K562 (cell line): ENCODE measurements around the gene PPIH. TPM values are rescaled to one million over a fixed set of nuclear protein-coding genes. Genes with fewer than 3 reads are reported as not detected.

ENCODE experiments used
- CBX1 ChIP-seq: sonication (generic); IDR thresholded peaks from 2 replicates; pipeline ENCODE4 v1.6.1; 2016; ENCODE audit warnings: antibody characterized with exemption, low read depth, mild to moderate bottlenecking
- FUS ChIP-seq: fragments of 200-400 bp; formaldehyde crosslinking; optimal IDR thresholded peaks from 2 replicates; pipeline ENCODE3; 2017; ENCODE audit warnings: low read depth, low read length
- GABPB2 ChIP-seq: fragments of 250-450 bp; sonication (Bioruptor Pico); conservative IDR thresholded peaks from 2 replicates; pipeline ENCODE4 v1.5.1; 2021; ENCODE audit warnings: mild to moderate bottlenecking
- JUN ChIP-seq, 2 experiments: sonication (generic) in 1 of 2; formaldehyde crosslinking in 1 of 2; IDR thresholded peaks; 2 replicates each; pipeline versions ENCODE4 v1.6.1 to v1.8.0; 2012 to 2022; ENCODE audit warnings: borderline replicate concordance in 2 of 2, mild to moderate bottlenecking in 2 of 2, improper control_type of control experiment in 1 of 2, low read depth in 1 of 2, low read length in 1 of 2, missing genetic modification reagents in 1 of 2
- KLF10 ChIP-seq: fragments of 250-450 bp; sonication (Bioruptor Pico); IDR thresholded peaks from 2 replicates; pipeline ENCODE4 v1.6.1; 2021; ENCODE audit warnings: matching md5 sums
- MEF2A ChIP-seq: IDR thresholded peaks from 2 replicates; pipeline ENCODE4 v1.6.1; 2011; ENCODE audit warnings: low read depth, mild to moderate bottlenecking, low read length, moderate library complexity; ENCODE audit not compliant: control insufficient read depth
- MTA2 ChIP-seq: fragments of 450-650 bp; IDR thresholded peaks from 2 replicates; pipeline ENCODE4 v1.6.1; 2016; ENCODE audit warnings: low read depth
- NCOA1 ChIP-seq: fragments of 450-650 bp; IDR thresholded peaks from 2 replicates; pipeline ENCODE4 v1.6.1; 2016; ENCODE audit warnings: low read depth
- NFE2L1 ChIP-seq: fragments of 450-650 bp; IDR thresholded peaks from 2 replicates; pipeline ENCODE4 v1.6.1; 2016; ENCODE audit warnings: missing genetic modification characterization, low read depth, mild to moderate bottlenecking, missing compliant biosample characterization, moderate library complexity, borderline replicate concordance
- NFXL1 ChIP-seq: fragments of 450-650 bp; formaldehyde crosslinking; IDR thresholded peaks from 2 replicates; pipeline ENCODE4 v1.4.0; 2021; ENCODE audit warnings: mild to moderate bottlenecking
- NRF1 ChIP-seq, 2 experiments: fragments of 450-650 bp; IDR thresholded peaks in 1 of 2; conservative IDR thresholded peaks in 1 of 2; 2 replicates each; pipeline ENCODE4 v1.6.1; 2014; ENCODE audit warnings: mild to moderate bottlenecking in 2 of 2
- POLR3A ChIP-seq: IDR thresholded peaks from 2 replicates; pipeline ENCODE4 v1.6.1; 2011; ENCODE audit warnings: borderline replicate concordance, mild to moderate bottlenecking, moderate library complexity; ENCODE audit not compliant: insufficient read length, insufficient read depth; ENCODE audit errors: extremely low read depth
- RB1 ChIP-seq: fragments of 450-650 bp; IDR thresholded peaks from 2 replicates; pipeline ENCODE4 v1.6.1; 2017; ENCODE audit warnings: low read depth, mild to moderate bottlenecking
- RBFOX2 ChIP-seq: fragments of 200-400 bp; formaldehyde crosslinking; IDR thresholded peaks from 2 replicates; pipeline ENCODE4 v1.6.1; 2017; ENCODE audit warnings: low read depth, mild to moderate bottlenecking, low read length, moderate library complexity
- RBM39 ChIP-seq: fragments of 200-400 bp; formaldehyde crosslinking; optimal IDR thresholded peaks from 2 replicates; pipeline ENCODE3; 2018; ENCODE audit warnings: low read depth, low read length
- SPI1 ChIP-seq: IDR thresholded peaks from 2 replicates; pipeline ENCODE4 v1.6.1; 2011; ENCODE audit warnings: low read depth, low read length, control low read depth, borderline replicate concordance
- SREBF2 ChIP-seq: sonication (generic); formaldehyde crosslinking; IDR thresholded peaks from 2 replicates; pipeline ENCODE4 v1.4.0; 2020; ENCODE audit warnings: mild to moderate bottlenecking, missing genetic modification reagents
- ZBTB12 ChIP-seq: fragments of 250-450 bp; sonication (Bioruptor Pico); IDR thresholded peaks from 2 replicates; pipeline ENCODE4 v1.4.0; 2020
- ZNF586 ChIP-seq: fragments of 450-650 bp; formaldehyde crosslinking; conservative IDR thresholded peaks from 2 replicates; pipeline ENCODE4 v1.4.0; 2020; ENCODE audit warnings: mild to moderate bottlenecking, moderate library complexity
- polyA plus RNA-seq, 8 experiments: library from polyadenylated mRNA; depleted of rRNA in 4 of 8; stranded (reverse) in 5 of 8; unstranded in 3 of 8; fragments of >200 nt; fragmentation: Nextera tagmentation in 2 of 8; fragmentation: Illumina TruSeq in 1 of 8; extraction: Ambion mirVana in 2 of 8; extraction: Trizol in 1 of 8; gene quantifications; 2 replicates each; pipeline versions ENCODE4 v1.2.1 to v1.2.3, GENCODE V29; 2011 to 2014; ENCODE audit warnings: inconsistent platforms in 1 of 8, missing spikeins in 1 of 8
- total RNA-seq, 7 experiments: library from RNA; depleted of rRNA in 6 of 7; stranded (reverse); fragments of >200 nt in 6 of 7; fragmentation: Illumina TruSeq in 2 of 7; extraction: Trizol in 2 of 7; gene quantifications; 2 replicates each; pipeline versions ENCODE4 v1.2.1 to v1.2.3, GENCODE V29; 2011 to 2021; ENCODE audit warnings: low replicate concordance in 1 of 7
- TF ChIP-seq, protein P1 (sequence below), 2 experiments: IDR thresholded peaks; 2 replicates each; pipeline ENCODE4 v1.6.1; 2011; ENCODE audit warnings: borderline replicate concordance in 1 of 2, control low read depth in 1 of 2, low read depth in 1 of 2, low read length in 1 of 2, mild to moderate bottlenecking in 1 of 2, mixed read lengths in 1 of 2, moderate library complexity in 1 of 2; ENCODE audit not compliant: insufficient read depth in 1 of 2, insufficient read length in 1 of 2, poor library complexity in 1 of 2, severe bottlenecking in 1 of 2; ENCODE audit errors: extremely low read depth in 1 of 2

The PPIH gene
- total and polyA plus RNA-seq, 9 of the 15 experiments (the other 6 are each of a cell fraction or from before 2014, with no cell fraction given) = 197 to 470 (median 277) TPM

DNA sequence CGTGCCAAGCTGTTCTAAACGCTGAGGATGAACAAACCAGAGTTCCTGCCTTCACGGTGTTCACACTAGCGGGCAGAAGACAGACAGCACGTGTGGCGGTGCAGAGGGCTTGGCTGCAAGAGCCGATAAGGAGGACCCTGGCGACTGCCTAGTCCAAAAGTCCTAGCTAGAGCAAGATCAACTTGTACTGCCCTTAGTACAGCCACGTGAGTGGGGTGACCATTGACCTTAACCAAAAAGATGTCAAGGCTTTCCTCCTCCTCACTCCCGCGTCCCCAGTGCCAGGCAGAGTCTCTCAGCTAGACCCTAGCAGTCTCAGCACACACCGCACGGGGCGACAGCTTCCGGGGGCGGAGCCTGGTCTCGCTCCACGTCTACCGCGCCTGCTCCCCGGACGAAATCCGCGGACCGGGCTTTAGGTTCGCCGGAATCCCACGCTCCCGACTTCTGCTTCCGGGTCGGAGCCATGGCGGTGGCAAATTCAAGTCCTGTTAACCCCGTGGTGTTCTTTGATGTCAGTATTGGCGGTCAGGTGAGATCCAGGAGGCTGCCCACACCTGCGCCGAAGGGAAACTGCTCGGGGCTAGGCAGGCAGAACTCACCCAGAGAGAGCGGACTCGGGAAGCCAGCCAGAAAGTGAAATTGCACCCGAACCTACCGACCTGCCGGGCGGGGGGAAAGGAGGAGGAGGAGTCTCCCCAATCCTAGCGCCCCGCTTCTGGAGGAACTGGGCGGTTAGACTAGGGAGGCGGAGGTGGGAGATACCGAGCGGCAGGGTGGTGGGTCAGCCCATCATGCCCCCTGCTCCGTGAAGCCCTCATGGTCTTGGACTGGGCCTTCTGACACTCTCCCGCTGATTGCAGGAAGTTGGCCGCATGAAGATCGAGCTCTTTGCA, at the start of gene PPIH (continued):
- no peak for TF ChIP-seq POLR3A
- peak; percentile 85 to 88 for TF ChIP-seq NRF1 (conservative IDR thresholded peaks at IDR 0.05 in 1 of 2, IDR thresholded peaks at IDR 0.05 in 1 of 2)
- no peak for TF ChIP-seq ZNF586 (CRISPR knock-in tag)
- peak; percentile 76; the same call in 1 of the 2 replicates for TF ChIP-seq NFXL1 (CRISPR knock-in tag)
- peak; percentile 48 for TF ChIP-seq NCOA1
- TF ChIP-seq RBFOX2 = peak; percentile 98
- no peak for TF ChIP-seq NFE2L1 (tag)
- peak; percentile 67; the same call in 1 of the 2 replicates for TF ChIP-seq MTA2
- peak; percentile 63; the same call in 1 of the 2 replicates for TF ChIP-seq ZBTB12 (CRISPR knock-in tag)
- TF ChIP-seq GABPB2 = no peak
- peak; percentile 41; the same call in 1 of the 2 replicates for TF ChIP-seq SPI1
- no peak; the same call in 1 of the 2 replicates for TF ChIP-seq CBX1
- TF ChIP-seq JUN (IDR thresholded peaks at IDR 0.05; ENCODE audit: borderline replicate concordance, low read depth, low read length) = no peak
- TF ChIP-seq JUN (CRISPR knock-in tag; IDR thresholded peaks at IDR 0.05; ENCODE audit: borderline replicate concordance) = 0 out of 2 replicates have a peak, but pooled peaks have one; percentile 85
- TF ChIP-seq RBM39 = peak; percentile 37
- TF ChIP-seq, protein P1, sequence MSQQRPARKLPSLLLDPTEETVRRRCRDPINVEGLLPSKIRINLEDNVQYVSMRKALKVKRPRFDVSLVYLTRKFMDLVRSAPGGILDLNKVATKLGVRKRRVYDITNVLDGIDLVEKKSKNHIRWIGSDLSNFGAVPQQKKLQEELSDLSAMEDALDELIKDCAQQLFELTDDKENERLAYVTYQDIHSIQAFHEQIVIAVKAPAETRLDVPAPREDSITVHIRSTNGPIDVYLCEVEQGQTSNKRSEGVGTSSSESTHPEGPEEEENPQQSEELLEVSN (IDR thresholded peaks at IDR 0.05; ENCODE audit: borderline replicate concordance in 1 of 2, extremely low read depth in 1 of 2, insufficient read depth in 1 of 2, insufficient read length in 1 of 2, low read depth in 1 of 2, low read length in 1 of 2, poor library complexity in 1 of 2, severe bottlenecking in 1 of 2) = peak; percentile 96 to 97
- 0 out of 2 replicates have a peak, but pooled peaks have one; percentile 12 for TF ChIP-seq MEF2A
- TF ChIP-seq SREBF2 = no peak
- TF ChIP-seq FUS = no peak
- TF ChIP-seq KLF10 (CRISPR knock-in tag) = no peak
- TF ChIP-seq RB1 = peak; percentile 86
